ENCODE data around the gene TIGD1. TPM values are rescaled to one million over a fixed set of nuclear protein-coding genes. Genes with fewer than 3 reads are reported as not detected.

Gene TIGD1
- total RNA-seq, 1 experiment from 2014 or later, result 6.0 TPM

- Histone ChIP-seq H3K9me3 (ENCODE audit: control insufficient read depth in 1 of 2, insufficient read depth in 1 of 2, low read depth in 1 of 2, low read length in 2 of 2) (no peaks in the 10 kb centered on the region; a peak in 1 of 4 replicates), H3K27me3 (ENCODE audit: insufficient read depth, low read length) (no peaks in the 10 kb centered on the region), H3K27ac (ENCODE audit: low read depth, low read length) (no peak overlapping the region), H3K36me3 (ENCODE audit: control insufficient read depth in 1 of 2, insufficient read depth in 2 of 2, low read length in 2 of 2) (peaks cover 2 to 10% of the 10 kb centered on the region in 2 experiments; a peak in 2 of 4 replicates), H4K20me1 (ENCODE audit: insufficient read depth) (no peaks in the 10 kb centered on the region), H3K9me2 (ENCODE audit: insufficient read depth) (no peaks in the 10 kb centered on the region), H3K4me1 (ENCODE audit: control insufficient read depth in 1 of 2, insufficient read depth in 2 of 2, low read length in 2 of 2) (0 out of 4 replicates have a peak, but pooled peaks cover 0 to 3% of the 10 kb centered on the region in 2 experiments), H3K4me3 (replicated peaks in 1 of 2; ENCODE audit: low read depth in 1 of 2, low read length in 2 of 2) (no peak overlapping the region), H3K9ac (ENCODE audit: low read length) (no peak overlapping the region), H3K79me2 (ENCODE audit: insufficient read depth, low read length) (peaks cover 15% of the 10 kb centered on the region), H3K4me2 (ENCODE audit: low read length) (no peak overlapping the region), H2AFZ (ENCODE audit: low read depth, low read length, poor library complexity, severe bottlenecking) (no peak overlapping the region)
- intact Hi-C loops (cut with micrococcal nuclease), result no loop called here
- no TSS peak for BruUV-seq (replicated peaks)
- DNase-seq (ENCODE audit: low read depth, low spot score), result no peak
- POLR2A ChIA-PET, result no interaction called here
- no peak for TF ChIP-seq SP1 (IDR thresholded peaks at IDR 0.05; ENCODE audit: low read depth)
- TF ChIP-seq JUND (IDR thresholded peaks at IDR 0.05), result no peak
- TF ChIP-seq POLR2AphosphoS5 (IDR thresholded peaks at IDR 0.05; ENCODE audit: low read depth, low read length), result no peak
- TF ChIP-seq TCF7L2 (IDR thresholded peaks at IDR 0.05; ENCODE audit: borderline replicate concordance, extremely low read depth, insufficient read depth, insufficient read length), result no peak
- TF ChIP-seq, protein P1, sequence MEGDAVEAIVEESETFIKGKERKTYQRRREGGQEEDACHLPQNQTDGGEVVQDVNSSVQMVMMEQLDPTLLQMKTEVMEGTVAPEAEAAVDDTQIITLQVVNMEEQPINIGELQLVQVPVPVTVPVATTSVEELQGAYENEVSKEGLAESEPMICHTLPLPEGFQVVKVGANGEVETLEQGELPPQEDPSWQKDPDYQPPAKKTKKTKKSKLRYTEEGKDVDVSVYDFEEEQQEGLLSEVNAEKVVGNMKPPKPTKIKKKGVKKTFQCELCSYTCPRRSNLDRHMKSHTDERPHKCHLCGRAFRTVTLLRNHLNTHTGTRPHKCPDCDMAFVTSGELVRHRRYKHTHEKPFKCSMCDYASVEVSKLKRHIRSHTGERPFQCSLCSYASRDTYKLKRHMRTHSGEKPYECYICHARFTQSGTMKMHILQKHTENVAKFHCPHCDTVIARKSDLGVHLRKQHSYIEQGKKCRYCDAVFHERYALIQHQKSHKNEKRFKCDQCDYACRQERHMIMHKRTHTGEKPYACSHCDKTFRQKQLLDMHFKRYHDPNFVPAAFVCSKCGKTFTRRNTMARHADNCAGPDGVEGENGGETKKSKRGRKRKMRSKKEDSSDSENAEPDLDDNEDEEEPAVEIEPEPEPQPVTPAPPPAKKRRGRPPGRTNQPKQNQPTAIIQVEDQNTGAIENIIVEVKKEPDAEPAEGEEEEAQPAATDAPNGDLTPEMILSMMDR (IDR thresholded peaks at IDR 0.05 in 2 of 3, conservative IDR thresholded peaks at IDR 0.05 in 1 of 3; ENCODE audit: borderline replicate concordance in 1 of 3, insufficient read depth in 1 of 3, low read depth in 2 of 3, low read length in 2 of 3), result no peak
- TF ChIP-seq, protein P2, sequence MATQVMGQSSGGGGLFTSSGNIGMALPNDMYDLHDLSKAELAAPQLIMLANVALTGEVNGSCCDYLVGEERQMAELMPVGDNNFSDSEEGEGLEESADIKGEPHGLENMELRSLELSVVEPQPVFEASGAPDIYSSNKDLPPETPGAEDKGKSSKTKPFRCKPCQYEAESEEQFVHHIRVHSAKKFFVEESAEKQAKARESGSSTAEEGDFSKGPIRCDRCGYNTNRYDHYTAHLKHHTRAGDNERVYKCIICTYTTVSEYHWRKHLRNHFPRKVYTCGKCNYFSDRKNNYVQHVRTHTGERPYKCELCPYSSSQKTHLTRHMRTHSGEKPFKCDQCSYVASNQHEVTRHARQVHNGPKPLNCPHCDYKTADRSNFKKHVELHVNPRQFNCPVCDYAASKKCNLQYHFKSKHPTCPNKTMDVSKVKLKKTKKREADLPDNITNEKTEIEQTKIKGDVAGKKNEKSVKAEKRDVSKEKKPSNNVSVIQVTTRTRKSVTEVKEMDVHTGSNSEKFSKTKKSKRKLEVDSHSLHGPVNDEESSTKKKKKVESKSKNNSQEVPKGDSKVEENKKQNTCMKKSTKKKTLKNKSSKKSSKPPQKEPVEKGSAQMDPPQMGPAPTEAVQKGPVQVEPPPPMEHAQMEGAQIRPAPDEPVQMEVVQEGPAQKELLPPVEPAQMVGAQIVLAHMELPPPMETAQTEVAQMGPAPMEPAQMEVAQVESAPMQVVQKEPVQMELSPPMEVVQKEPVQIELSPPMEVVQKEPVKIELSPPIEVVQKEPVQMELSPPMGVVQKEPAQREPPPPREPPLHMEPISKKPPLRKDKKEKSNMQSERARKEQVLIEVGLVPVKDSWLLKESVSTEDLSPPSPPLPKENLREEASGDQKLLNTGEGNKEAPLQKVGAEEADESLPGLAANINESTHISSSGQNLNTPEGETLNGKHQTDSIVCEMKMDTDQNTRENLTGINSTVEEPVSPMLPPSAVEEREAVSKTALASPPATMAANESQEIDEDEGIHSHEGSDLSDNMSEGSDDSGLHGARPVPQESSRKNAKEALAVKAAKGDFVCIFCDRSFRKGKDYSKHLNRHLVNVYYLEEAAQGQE (IDR thresholded peaks at IDR 0.05; ENCODE audit: low read depth), result no peak
- TF ChIP-seq YY1 (IDR thresholded peaks at IDR 0.05; ENCODE audit: extremely low read depth, insufficient replicate concordance, low read depth, low read length), result no peak
- TF ChIP-seq RAD21 (IDR thresholded peaks at IDR 0.05; ENCODE audit: low read depth), result no peak
- no peak for TF ChIP-seq SIN3A (IDR thresholded peaks at IDR 0.05; ENCODE audit: low read depth)
- TF ChIP-seq POLR2A (IDR thresholded peaks at IDR 0.05; ENCODE audit: borderline replicate concordance, extremely low read depth, insufficient read depth, insufficient read length), result no peak
- TF ChIP-seq ELF1 (IDR thresholded peaks at IDR 0.05; ENCODE audit: borderline replicate concordance, low read depth), result no peak
- TF ChIP-seq CBX3 (IDR thresholded peaks at IDR 0.05; ENCODE audit: low read depth), result no peak
- no peak for TF ChIP-seq EGR1 (IDR thresholded peaks at IDR 0.05; ENCODE audit: low read depth)
- TF ChIP-seq ZNF274 (IDR thresholded peaks at IDR 0.05; ENCODE audit: low read depth, low read length), result no peak
- ATAC-seq, result no peak
- RAD21 ChIA-PET (ENCODE audit: low non-redundant PET in 1 of 2, low total read pairs in 2 of 2, uncharacterized antibody in 2 of 2, unreplicated experiment in 2 of 2), result no interaction called here
- CTCF ChIA-PET, result no interaction called here
Observed at GRCh38 chr2:232543491-232543890, 6.9 kb downstream of the TIGD1 start.
